H54 (cell line): Measurements from ENCODE around the gene PIEZO1.
A peak's percentile ranks its signal among the peaks of the same experiment; 100 is the strongest.
"Not testable (repeated sequence)": the region's sequence is repeated elsewhere in the genome, so short reads cannot be mapped to it uniquely, and the experiment has no call there.

ENCODE experiments used
- DNase-seq: peaks from one replicate; pipeline ENCODE4 v3.0.0; 2011; ENCODE audit warnings: low spot score, mixed read lengths; ENCODE audit not compliant: insufficient read length
- FAIRE-seq: peaks from 3 replicates; lab custom pipeline; 2011; peaks lifted over from hg19 to GRCh38; lab: Jason Lieb, UNC
- POLR2A ChIP-seq: IDR thresholded peaks from 2 replicates; pipeline ENCODE4 v1.6.1; 2011; ENCODE audit warnings: low read depth, mild to moderate bottlenecking, low read length

PIEZO1 gene

DNA sequence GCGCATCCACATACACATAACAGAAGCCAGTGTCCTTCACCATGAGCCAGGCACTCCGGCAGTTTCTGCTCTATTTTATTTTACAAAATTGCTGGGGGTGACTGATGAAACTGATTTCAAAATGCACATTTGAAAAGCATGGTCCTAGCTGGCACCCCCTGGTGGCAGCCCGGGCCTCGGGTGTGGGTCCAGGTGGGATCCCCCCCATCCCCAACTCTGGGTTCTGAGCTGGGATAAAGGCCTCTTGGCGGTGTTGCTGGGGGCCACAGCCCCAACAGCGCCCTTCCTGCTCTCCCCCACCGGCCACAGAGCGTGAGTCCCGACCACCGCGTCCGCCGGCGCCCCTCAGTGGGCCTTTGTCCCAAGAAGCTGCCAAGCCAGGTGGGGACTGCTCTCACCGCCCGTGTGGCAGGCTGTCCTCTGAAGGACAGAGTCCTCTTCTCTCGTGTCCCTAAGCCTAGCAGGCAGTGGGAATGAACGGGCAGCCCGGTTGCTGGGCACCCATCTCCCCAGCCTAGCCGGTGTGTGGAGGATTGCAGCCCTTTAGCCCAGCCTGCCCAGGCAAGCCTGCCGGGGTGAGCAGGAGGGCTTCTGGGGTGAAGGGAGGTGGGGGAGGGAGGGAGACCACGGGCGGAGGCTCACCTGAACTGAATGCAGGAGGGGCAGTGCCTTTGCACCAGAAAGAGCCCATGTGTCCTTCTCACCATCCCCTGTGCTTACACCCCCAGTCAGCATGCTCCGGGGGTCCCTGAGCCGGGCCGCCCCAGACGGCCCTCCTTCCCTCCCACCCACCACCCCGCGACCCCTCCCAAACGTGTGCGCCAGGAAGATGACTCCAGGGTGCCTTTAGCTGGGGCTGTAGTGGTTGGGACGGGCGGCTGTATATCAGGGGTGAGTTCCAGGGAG lies 99.6 kb downstream of the PIEZO1 start:
- no peak for TF ChIP-seq POLR2A
- DNase-seq (peak; percentile 78), FAIRE-seq (no peak)

DNA sequence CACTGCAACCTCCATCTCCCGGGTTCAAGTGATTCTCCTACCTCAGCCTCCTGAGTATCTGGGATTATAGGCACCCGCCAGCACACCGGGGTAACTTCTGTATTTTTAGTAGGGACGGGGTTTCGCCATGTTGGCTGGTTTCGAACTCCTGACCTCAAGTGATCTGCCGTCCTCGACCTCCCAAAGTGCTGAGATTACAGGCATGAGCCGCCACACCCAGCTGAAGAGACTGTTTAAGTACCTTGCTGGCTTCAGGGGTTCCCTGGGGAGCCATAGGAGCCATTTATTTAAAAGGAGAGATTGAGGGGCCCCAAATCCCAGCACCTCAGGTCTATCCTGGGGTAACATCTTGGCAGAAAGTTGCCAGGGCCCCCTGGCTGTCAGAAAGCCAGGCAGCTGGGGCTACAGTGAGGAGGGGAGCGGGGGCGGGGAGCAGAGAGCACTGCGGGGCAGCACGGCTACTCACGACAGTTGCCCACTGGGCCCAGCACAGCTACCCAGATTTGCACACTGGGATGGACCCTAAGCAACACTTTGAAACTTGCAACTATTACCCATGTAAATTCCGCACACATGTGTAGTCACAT lies 100.4 kb downstream of the PIEZO1 start:
- no peak for TF ChIP-seq POLR2A
- FAIRE-seq: no peak
- DNase-seq: no peak

DNA sequence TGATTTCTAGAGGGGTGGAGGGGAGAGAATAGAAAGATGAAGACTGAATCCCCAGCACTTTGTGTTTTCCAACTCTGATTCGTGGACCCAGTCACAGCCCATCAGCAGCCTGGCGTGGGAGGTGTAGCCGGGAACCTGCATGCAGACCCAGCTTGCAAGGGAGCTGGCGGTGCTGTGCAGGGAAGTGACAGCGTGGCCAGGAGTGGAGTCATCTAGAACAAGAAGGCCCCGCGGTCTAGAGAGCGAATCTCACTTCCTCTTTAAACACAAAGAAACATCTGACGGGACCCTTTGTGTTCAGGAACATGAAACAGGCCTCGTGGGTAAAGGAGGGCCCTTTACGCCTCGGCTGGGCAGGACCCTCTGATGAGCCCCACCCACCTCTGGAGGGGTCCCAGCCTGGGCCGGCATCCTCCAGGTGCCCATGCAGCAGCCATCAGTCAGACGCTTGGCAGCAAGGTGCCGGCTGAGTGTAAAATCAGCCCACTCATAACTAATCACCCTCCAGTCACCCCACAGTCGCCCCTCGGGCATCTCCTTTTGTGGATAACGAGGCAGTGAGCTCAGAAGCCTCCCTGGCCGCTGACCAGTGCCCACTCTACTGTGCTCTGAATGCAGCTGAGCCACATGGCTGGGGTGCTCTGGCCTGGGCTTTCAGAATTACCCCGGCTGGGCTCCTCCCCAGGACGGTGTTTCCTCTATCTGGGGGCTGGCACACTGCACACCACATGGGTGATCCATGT lies 103.1 kb downstream of the PIEZO1 start:
- TF ChIP-seq POLR2A: no peak
- no peak for DNase-seq
- FAIRE-seq: no peak

GRCh38 chr16:88681084-88681680 lies 103.8 kb downstream of the PIEZO1 start:
- DNase-seq: no peak
- FAIRE-seq: no peak
- no peak for TF ChIP-seq POLR2A

- no peak for DNase-seq
- no peak for FAIRE-seq
- TF ChIP-seq POLR2A: no peak
These were observed 104.4 kb downstream of the PIEZO1 start for GRCh38 chr16:88680554-88681083.

DNA sequence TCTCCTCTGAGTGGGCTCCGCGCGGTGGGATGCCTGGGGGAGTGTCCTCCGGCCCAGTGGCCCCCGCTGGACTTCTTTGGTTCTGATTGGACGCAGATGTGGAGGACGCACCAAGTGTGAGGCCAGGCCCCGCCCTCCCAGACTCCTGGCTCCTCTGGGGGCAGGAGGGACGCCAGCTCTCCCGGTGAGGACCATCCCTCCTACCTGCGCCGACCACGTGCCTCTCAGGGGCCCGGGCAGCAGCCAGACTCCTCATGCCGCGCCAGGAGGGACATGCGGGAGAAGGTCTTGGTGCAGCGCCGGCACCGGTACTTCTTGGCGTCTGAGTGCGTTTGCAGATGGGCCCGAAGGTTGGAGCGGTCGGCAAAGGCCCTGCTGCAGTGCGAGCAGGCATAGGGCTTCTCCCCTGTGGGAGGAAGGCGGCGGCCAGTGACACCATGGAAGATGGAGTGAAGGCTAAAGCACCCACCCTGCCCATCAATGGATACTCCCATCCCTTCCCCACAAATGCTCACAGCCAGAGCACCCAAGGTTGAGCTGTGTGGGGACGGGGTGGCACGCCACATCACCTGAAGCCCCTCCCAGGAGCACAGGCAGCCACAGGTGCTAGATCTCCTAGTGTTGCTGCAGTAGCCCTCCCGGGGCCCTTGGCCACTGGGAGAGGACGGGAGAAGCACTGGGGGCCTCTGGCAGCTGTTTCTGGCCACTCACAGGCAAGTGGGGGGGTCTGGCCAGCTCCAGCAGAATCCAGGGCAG lies 106.6 kb downstream of the PIEZO1 start:
- DNase-seq (no peak), FAIRE-seq (no peak)

GRCh38 chr16:88677721-88678120 lies 107.3 kb downstream of the PIEZO1 start:
- no peak for DNase-seq
- TF ChIP-seq POLR2A: no peak
- FAIRE-seq: no peak

More for the DNA sequence above, 106.6 kb downstream of the PIEZO1 start:
- no peak for TF ChIP-seq POLR2A

DNA sequence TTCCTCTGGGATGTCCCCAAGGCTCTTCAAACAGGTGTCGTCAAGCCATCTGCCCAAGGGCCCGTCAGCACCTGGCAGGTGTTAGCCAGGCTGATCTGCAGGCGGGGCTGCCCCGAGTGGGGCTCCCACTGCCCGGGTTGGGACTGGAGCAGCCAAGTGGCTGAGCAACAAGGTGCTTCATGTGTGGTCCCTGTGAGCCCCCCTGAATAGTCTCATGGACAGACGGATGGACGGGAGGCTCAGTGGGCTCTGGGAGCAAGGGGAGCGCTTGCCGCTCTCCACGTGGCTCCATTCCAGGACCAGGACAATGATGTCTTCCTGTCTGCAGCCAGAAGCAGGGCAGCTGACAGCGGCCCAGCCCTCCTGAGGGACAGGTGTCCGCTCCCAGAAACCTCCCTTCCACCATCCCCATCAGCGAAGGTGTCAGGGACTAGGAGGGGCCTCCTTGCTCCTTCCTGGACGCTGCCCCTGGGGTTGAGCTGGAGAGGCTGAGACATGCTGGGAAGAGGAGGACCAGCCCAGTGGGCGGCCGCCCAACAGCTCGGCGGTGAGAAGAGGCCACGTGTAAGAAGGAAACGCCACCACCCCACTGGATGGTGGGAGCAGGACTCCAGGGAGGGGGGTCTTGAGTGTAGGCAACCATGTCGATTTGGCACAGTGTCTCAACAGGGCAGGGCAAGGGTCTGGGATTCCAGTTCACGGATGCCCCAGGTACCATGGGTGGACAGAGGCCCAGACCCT lies 108.3 kb downstream of the PIEZO1 start:
- no peak for FAIRE-seq
- DNase-seq: no peak
- TF ChIP-seq POLR2A: no peak

DNA sequence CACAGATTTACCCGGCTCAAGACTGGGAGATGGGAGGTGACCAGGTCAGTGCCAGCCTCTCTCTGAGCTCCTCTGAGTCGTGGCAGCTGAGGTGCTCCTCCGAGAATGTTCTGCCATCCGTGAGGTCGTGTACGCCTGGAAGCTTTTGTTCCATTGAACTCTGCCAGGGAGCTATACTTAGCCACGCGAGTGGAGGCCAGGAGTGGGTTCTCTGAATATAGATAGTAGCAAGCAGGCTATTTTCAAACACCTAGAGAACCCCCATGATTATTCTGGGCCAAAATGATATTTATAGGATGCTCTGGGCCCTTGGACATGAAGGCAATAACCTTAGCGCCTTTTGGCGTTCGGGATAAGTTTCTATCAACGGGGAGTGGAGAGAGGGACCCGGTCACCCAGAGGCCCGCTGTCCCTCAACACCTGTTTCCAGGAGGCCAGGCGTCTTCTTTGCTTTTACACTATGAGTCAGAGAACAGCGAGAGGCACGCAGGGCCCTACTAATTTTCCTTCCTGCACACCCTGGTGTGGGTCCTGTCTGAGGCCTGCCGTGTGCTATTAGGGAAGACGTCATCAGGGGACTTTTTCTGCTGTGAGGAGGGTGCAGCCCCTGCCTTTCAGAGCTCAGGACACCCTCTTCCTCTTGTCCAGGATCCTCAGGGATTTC lies 111.2 kb downstream of the PIEZO1 start:
- DNase-seq (no peak), FAIRE-seq (no peak)
- TF ChIP-seq POLR2A: no peak

DNA sequence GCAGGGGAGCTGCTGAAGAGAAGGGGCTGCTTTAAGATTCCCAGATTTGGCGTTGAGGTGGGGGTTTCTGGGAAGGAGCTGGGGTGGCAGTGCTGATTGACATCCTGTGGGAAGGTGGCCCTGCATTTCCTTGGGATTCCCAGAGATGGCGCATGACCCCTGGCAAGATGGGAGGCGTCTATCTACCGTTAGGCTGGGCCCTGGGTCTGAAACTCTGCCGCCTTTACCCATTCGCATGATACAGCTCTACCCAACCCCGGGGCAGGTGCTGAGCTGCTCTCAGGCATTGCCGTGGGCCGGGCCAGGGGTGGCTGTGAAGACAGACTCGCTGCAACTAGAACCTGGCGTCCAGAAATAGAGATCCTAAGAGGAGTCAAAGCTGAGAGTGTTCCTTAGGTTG lies 112.2 kb downstream of the PIEZO1 start:
- no peak for TF ChIP-seq POLR2A
- FAIRE-seq: no peak
- no peak for DNase-seq

DNA sequence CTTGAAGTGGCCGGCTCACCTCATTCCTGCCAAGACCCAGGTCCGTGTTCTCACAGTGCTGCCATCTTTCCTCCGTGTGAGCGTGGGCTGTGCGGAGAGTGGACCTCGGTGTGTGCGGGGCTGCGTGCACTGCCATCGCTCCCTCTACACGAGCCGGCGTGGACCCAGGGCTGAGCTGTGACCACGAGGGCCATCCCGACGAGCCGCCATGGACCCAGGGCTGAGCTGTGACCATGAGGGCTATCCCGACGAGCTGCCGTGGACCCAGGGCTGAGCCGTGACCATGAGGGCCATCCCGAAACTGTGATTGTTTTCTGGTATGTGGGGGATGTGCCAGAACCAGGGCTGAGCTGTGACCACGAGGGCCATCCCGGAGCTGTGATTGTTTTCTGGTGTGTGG lies 113.2 kb downstream of the PIEZO1 start:
- FAIRE-seq: no peak

GRCh38 chr16:88669980-88670379 lies 115.0 kb downstream of the PIEZO1 start:
- FAIRE-seq: no peak

More for the DNA sequence above, 113.2 kb downstream of the PIEZO1 start:
- DNase-seq: no peak
- no peak for TF ChIP-seq POLR2A

DNA sequence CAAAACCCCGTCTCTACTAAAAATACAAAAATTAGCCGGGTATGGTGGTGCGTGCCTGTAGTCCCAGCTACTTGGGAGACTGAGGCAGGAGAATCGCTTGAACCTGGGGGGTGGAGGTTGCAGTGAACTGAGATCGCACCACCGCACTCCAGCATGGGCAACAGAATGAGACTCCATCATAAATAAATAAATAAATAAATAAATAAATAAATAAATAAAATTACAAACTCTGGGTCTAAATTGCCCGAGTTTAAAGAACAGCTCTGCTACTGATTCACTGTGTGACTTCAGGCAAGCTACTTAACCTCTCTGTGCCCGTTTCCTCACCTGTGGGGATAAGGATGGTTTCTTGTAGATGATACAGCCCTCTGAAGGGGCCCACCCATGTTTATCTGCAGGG lies 115.5 kb downstream of the PIEZO1 start:
- not testable (repeated sequence) for FAIRE-seq, DNase-seq

More at GRCh38 chr16:88669980-88670379, 115.0 kb downstream of the PIEZO1 start:
- no peak for DNase-seq
- TF ChIP-seq POLR2A: no peak
